GM10847 (cell line): ENCODE results near the gene CD4.

ENCODE experiments used
- POLR2A ChIP-seq: IDR thresholded peaks from 2 replicates; pipeline ENCODE4 v1.6.1; 2011; ENCODE audit not compliant: insufficient read length; ENCODE audit errors: extremely low read depth

CD4 gene

DNA sequence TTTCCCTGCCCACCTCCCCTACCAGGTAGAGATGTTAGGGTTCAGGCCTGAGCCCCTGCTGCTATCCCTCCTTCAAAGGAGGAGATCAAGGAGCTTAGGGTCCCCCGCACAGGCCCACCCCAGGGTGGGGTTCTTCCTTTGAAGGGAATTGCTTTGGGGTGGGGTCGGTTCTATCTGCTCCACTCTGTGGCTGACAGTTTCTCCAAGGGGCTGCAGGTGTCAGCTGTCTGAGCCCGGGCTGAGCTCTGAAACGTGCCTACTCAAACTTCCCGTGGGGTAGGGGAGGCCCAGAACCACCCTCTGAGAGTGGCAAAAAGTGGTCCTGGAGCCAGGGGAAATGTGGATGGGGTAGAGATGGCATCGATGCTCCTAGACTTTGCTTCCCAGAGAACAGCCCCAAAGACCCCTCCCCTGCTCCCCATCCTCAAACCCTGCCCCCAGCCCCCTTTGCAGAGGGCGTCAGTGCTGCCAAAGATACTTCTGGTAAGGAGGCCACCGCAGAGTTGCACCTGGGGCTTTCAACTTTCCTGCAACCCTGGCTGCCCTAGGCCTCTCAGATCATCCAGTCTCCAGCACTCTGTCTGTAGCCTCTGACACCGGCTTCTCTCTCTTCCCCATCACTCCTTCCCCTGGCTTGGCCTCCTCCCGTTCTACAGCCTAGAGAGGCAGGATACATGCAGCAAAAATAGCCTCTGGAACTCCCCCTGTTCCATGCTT is 6.3 kb upstream of the CD4 start:
- TF ChIP-seq POLR2A, result no peak

DNA sequence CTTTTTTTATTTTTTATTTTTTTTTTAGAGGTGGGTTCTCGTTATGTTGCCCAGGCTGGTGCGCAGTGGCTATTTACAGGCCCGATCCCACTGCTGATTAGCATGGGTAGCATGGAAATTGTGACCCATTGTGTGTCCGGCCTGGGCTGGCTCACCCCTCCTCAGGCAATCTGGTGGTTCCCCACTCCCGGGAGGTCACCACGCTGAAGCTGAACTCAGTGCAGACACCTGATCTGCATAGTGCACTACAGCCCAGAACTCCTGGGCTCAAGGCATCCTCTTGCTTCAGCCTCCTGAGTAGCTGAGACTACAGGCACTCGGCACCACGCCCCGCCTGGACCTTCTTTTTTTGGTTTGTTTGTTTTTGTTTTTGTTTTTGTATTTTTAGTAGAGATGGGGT is 5.5 kb upstream of the CD4 start:
- no peak for TF ChIP-seq POLR2A

GRCh38 chr12:6784296-6784695 is 5.0 kb upstream of the CD4 start:
- no peak for TF ChIP-seq POLR2A

DNA sequence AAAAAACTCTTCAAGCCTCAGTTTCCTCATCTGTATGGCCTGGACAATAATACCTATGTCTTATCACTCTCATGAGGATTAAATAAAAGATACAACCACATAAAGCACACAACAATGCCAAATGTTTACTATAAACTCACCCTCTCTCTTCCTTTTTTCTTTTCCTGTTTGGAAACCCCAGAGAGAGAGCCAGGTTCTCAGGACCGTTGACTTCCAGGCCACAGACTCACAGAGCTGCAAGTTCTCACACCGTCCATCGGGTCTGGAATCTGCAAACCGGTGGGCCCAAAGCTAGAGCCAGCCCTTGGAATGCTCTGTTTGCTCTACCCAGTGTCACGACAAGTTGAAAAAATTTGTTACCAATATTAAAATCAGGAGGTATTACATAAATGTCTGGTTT is 4.6 kb upstream of the CD4 start:
- TF ChIP-seq POLR2A, result no peak

DNA sequence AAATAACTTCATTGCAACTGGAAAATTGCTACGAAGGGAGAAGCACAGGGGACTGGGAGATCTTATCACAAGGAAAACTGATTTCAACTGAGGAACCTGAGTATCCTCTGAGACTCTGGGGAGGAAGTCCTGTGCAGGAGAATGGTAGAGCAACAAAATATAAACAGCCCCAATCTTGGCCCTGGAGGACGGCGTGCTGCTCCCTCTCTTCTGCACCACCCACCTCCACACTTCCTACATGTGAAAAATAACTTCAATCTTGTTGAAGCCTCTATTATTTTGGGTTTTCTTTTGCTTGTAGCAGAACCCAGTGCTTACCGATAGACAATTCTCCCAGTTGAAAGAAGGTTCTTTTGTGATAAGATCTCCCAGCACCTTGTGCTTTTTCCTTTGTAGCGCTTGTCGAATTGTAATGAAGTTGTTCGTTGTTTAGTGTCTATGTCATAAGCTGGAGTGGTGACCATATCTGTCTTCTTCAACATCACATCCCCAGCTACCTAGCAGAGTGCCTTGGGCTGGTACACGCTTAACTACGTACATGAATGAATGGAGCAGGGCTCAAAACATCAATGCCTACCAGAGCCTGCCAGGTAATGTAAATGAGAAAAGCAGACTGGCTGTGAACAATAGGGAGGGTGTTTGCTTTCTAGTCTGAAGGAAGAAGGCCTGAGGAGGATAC is 2.8 kb upstream of the CD4 start:
- TF ChIP-seq POLR2A, result no peak

DNA sequence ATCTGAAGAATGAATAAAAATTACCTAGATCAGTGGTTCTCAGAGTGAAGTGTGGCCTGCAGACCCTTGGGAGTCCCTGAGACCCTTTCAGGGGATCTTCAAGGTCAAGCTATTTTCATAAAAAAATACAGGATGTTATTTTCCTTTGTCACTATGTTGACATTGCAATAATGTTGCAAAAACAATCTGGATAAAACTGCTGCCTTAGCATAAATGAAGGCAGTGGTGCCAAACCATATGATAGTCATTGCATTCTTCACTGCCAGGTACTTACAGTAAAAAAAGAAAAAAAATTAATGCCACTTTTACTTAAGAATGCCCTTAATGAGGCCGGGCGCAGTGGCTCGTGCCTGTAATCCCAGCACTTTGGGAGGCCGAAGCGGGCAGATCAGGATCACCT is 2.0 kb upstream of the CD4 start:
- TF ChIP-seq POLR2A, result no peak

GRCh38 chr12:6790496-6791150 is 1.3 kb downstream of the CD4 start:
- no peak for TF ChIP-seq POLR2A

- TF ChIP-seq POLR2A, result no peak
These were observed 2.7 kb downstream of the CD4 start for GRCh38 chr12:6791931-6792520.

- no peak for TF ChIP-seq POLR2A
These were observed 3.3 kb downstream of the CD4 start for GRCh38 chr12:6792522-6793201.

- no peak for TF ChIP-seq POLR2A
These were observed 5.8 kb downstream of the CD4 start for GRCh38 chr12:6795088-6795487.

GRCh38 chr12:6796576-6796975 is 7.2 kb downstream of the CD4 start:
- TF ChIP-seq POLR2A, result no peak

DNA sequence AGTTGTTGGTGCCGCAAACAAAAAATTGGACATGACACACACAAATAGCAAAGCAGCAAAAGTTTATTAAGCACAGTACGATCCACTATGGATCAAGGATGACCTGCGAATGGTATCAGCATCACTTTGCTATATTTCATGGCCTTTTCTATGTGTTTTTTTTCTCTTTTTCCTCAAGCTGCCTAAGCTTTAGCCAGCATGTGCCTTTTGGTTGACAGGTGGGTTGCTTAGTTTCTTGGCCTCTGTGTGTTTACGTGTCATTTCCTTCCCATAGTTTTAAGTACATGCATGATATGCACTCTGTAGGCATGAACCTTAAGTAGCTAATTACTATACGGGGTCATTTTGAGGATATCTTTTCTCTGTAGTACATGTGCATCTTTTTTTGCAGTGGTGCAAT is 9.8 kb downstream of the CD4 start:
- no peak for TF ChIP-seq POLR2A

DNA sequence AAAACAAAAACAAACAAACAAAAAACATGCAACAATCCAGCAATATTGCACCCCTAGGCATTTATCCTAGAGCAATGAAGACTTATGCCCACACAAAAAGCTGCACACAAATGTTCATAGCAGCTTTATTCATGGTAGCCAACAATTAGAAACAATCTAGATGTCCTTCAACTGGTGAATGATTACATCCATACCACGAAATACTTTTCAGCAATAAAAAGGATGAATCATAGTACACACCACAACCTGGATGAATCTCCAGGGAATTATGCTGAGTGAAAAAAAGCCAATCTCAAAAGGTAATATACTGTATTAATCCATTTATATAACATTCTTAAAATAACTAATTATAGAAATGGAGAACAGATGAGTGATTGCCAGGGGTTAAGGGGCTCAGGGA is 17.8 kb downstream of the CD4 start:
- no peak for TF ChIP-seq POLR2A

- no peak for TF ChIP-seq POLR2A
These were observed 19.7 kb downstream of the CD4 start for GRCh38 chr12:6809056-6809455.

DNA sequence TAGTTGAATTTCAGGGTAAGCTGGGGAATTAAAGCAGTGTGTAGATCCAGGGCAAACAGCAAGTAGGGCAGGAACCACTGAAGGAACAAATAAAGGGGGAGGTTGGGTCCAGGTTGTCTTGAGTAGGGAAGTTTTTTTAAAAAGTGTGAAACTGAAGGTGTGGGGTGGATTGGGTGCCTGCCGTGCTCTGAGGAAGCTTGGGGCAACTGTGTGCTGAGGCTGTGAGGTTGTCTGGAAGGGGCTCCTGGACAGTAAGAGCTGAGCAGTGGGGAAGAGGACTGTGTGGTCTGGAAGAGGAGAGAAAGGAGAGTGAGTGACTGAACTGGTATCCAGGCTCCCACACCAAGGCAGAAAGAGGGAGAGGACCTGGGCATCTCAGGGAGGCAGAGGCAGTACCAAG is 21.4 kb downstream of the CD4 start:
- no peak for TF ChIP-seq POLR2A

- no peak for TF ChIP-seq POLR2A
These were observed 24.0 kb downstream of the CD4 start for GRCh38 chr12:6813363-6813762.

DNA sequence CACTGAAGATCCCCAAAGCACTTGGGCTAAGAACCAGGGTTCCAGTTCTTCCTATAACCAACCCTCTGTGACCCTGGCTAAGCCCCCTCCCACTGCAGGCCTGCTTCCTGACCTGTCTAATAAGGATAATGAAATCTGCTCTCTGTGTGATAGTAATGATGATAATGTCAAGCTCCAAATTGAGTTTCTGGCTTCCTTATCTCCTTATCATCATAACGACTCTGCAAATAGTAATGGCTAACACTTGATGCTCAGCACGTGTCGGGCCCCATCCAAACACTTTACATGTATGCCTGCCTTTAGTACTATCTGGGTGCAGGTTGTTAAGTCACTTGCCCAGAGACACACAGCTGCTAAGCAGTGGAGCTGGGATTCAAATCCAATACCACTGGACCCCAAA is 27.3 kb downstream of the CD4 start:
- no peak for TF ChIP-seq POLR2A
